ENCODE results near the gene PPFIA4. TPM values are rescaled to one million over a fixed set of nuclear protein-coding genes. Genes with fewer than 3 reads are reported as not detected.

Gene PPFIA4
- total and polyA plus RNA-seq, 2 of the 4 experiments (the other 2 are of a cell fraction) = 5.4 to 13.7 TPM

- 93% methylated on average over 8 of the region's 14 CpGs; no CpG with 5 or more reads in 1 of the 2 experiments for WGBS, 2 experiments (ENCODE audit: extremely low coverage in 2 of 2, insufficient read length in 1 of 2)
- H3K4me3 ChIP-seq (ENCODE audit: insufficient read depth, low read depth, low read length) = no peak overlapping the region
- no peaks in the 10 kb centered on the region for H3K27me3 ChIP-seq (ENCODE audit: control insufficient read depth, insufficient read depth, low read length)
- no peak overlapping the region for H2BK15ac ChIP-seq (ENCODE audit: low read depth, low read length)
- dilution Hi-C loops (cut with HindIII; ENCODE audit: low sequenced_read_pairs, unreplicated experiment) (no loop called here), in situ Hi-C loops (cut with MboI; ENCODE audit: low sequenced_read_pairs) (no loop called here), intact Hi-C loops (cut with micrococcal nuclease) (no loop called here)
- no peak overlapping the region for H3K9ac ChIP-seq (ENCODE audit: low read depth, low read length)
- H2BK5ac ChIP-seq (ENCODE audit: low read depth, low read length, poor library complexity, severe bottlenecking) = no peak overlapping the region
- no peak overlapping the region for H2AFZ ChIP-seq (replicated peaks; ENCODE audit: low read length, poor library complexity)
- no peak overlapping the region for H3K23ac ChIP-seq (ENCODE audit: low read depth, low read length)
- H3K4me2 ChIP-seq (ENCODE audit: low read depth, low read length) = no peak overlapping the region
- H4K8ac ChIP-seq (ENCODE audit: low read depth in 2 of 2, low read length in 2 of 2) = no peak overlapping the region
- H3K9me1 ChIP-seq (ENCODE audit: insufficient read depth, low read length) = peaks cover 6% of the 10 kb centered on the region
- H3K27ac ChIP-seq (ENCODE audit: insufficient read depth, low read length) = no peak overlapping the region
- no peak overlapping the region for H4K5ac ChIP-seq (ENCODE audit: low read depth, low read length)
- ATAC-seq (ENCODE audit: low read depth) = no peak
- H2AK9ac ChIP-seq (replicated peaks; ENCODE audit: low read depth, low read length, poor library complexity) = no peak overlapping the region
- ChIA-PET POLR2A (ENCODE audit: unreplicated experiment) (no interaction called here), CTCF (no interaction called here)
- no peak overlapping the region for H3K18ac ChIP-seq (ENCODE audit: low read depth, low read length)
- H3K79me1 ChIP-seq (ENCODE audit: low read depth in 1 of 2, low read length in 2 of 2) = peaks cover 0 to 7% of the 10 kb centered on the region in 2 experiments; a peak in 1 of 4 replicates
- no peak for TF ChIP-seq NFE2L2 (IDR thresholded peaks at IDR 0.05; ENCODE audit: low read depth, low read length)
- no peak for TF ChIP-seq ELK1 (IDR thresholded peaks at IDR 0.05; ENCODE audit: borderline replicate concordance, low read depth, low read length)
- no peak for TF ChIP-seq SMC3 (IDR thresholded peaks at IDR 0.05; ENCODE audit: low read depth, low read length)
- TF ChIP-seq RCOR1 (IDR thresholded peaks at IDR 0.05; ENCODE audit: insufficient replicate concordance, low read length) = no peak
- no peak for TF ChIP-seq POLR2A (IDR thresholded peaks at IDR 0.05; ENCODE audit: low read depth, low read length)
- no peak overlapping the region for H3K4ac ChIP-seq (ENCODE audit: low read depth, low read length)
- peaks cover 16% of the 10 kb centered on the region; the same call in 1 of the 2 replicates for H3K36me3 ChIP-seq (ENCODE audit: control insufficient read depth, insufficient read depth, low read length)
- no peak overlapping the region for H3K14ac ChIP-seq (replicated peaks; ENCODE audit: low read depth, low read length)
- no peak overlapping the region for H2AK5ac ChIP-seq (ENCODE audit: low read depth, low read length)
- no peak overlapping the region for H3K56ac ChIP-seq (ENCODE audit: extremely low read depth, insufficient read depth, low read length)
- peaks cover 9% of the 10 kb centered on the region for H4K20me1 ChIP-seq (ENCODE audit: insufficient read depth, low read length)
- no peak overlapping the region for H2BK20ac ChIP-seq (ENCODE audit: low read depth, low read length)
- BruUV-seq (replicated peaks) = no TSS peak
- H3K9me3 ChIP-seq (ENCODE audit: control insufficient read depth, insufficient read depth, low read length) = no peaks in the 10 kb centered on the region
- no peak for DNase-seq
- peaks cover 14% of the 10 kb centered on the region for H3K4me1 ChIP-seq (ENCODE audit: control insufficient read depth, insufficient read depth, low read length)
- no peak overlapping the region for H4K91ac ChIP-seq (ENCODE audit: insufficient read depth, low read depth, low read length)
- no peak overlapping the region for H2BK120ac ChIP-seq (ENCODE audit: low read depth, low read length)
Measured at GRCh38 chr1:203043830-203044545, 17.7 kb downstream of the PPFIA4 start.
